ENCODE results near the gene NOL3.
A peak's percentile ranks its signal among the peaks of the same experiment; 100 is the strongest.
"Not testable (repeated sequence)": the region's sequence is repeated elsewhere in the genome, so short reads cannot be mapped to it uniquely, and the experiment has no call there.

NOL3 gene

DNA sequence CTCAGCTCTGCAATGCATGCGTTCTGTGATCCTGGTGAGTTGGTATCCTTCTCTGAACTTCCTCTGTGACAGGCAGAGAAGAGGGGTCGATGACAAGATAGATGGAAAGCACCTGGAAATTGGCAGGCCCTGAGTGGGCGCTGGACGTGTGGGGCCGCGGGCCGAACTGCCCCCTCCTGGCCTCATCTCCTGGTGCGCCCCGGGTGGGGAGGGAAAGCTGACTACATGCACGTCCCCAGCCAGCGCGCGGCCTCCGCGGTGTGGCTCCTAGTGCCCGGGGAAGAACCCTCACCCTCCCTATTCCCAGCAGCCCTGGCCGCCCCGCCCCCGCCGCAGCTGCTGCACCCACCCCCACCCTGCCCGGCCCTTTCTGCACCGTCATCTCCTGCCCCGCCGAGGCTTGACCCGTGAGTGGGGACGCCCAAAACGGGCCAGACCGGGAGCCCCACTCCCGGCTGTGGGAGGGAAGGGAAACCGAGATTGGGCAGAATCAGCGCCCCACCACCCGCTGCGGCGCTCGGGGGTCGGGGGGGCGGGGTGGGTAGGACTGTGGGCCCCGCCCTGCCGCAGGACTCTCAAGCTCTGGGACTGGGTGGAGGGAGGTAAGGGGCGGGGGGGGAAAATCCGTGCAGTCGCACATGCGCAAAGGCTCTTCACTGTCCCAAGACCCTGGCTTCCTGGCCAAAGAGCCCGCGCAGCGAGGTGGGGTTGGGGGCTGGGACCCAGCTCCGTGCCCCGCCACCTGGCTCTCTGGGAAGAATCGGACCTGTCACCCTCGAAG lies at the start of gene NOL3:
NOL3 (plus strand) TSS at position 371 of the 781 bp plus-strand sequence.
- Mint-ChIP-seq H3K27ac (no peak within 1 kb of the TSS), H3K27me3 (ENCODE audit: low read depth, poor library complexity) (peaks cover 90% of the 10 kb centered on the region), H3K9me3 (no peaks in the 10 kb centered on the region), H3K4me1 (peaks cover 40% of the 10 kb centered on the region), H3K4me3 (peak within 1 kb of the TSS; percentile 86), H3K36me3 (ENCODE audit: low read depth) (peaks cover 1% of the 10 kb centered on the region)
- TF ChIP-seq, protein P1, sequence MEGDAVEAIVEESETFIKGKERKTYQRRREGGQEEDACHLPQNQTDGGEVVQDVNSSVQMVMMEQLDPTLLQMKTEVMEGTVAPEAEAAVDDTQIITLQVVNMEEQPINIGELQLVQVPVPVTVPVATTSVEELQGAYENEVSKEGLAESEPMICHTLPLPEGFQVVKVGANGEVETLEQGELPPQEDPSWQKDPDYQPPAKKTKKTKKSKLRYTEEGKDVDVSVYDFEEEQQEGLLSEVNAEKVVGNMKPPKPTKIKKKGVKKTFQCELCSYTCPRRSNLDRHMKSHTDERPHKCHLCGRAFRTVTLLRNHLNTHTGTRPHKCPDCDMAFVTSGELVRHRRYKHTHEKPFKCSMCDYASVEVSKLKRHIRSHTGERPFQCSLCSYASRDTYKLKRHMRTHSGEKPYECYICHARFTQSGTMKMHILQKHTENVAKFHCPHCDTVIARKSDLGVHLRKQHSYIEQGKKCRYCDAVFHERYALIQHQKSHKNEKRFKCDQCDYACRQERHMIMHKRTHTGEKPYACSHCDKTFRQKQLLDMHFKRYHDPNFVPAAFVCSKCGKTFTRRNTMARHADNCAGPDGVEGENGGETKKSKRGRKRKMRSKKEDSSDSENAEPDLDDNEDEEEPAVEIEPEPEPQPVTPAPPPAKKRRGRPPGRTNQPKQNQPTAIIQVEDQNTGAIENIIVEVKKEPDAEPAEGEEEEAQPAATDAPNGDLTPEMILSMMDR (IDR thresholded peaks at IDR 0.05): no peak
- DNase-seq: peak; percentile 80

DNA sequence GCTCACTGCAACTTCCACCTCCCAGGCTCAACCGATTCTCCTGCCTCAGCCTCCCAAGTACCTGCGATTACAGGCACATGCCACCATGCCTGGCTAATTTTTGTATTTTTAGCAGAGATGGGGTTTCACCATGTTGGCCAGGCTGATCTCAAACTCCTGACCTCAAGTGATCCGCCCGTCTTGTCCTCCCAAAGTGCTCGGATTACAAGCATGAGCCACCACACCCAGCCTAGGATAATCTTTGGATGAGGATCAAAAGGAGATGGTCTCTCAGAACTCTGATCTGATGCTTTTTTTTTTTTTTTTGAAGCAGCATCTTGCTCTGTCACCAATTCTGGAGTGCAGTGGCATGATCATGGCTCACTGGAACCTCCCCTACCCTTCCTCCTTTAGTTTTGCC lies 47.5 kb upstream of the NOL3 start:
- peaks cover 42% of the 10 kb centered on the region for H3K36me3 Mint-ChIP-seq (ENCODE audit: low read depth)
- not testable (repeated sequence) for H3K27ac Mint-ChIP-seq; H3K4me3 Mint-ChIP-seq; DNase-seq; H3K4me1 Mint-ChIP-seq; H3K27me3 Mint-ChIP-seq (ENCODE audit: low read depth, poor library complexity); H3K9me3 Mint-ChIP-seq

DNA sequence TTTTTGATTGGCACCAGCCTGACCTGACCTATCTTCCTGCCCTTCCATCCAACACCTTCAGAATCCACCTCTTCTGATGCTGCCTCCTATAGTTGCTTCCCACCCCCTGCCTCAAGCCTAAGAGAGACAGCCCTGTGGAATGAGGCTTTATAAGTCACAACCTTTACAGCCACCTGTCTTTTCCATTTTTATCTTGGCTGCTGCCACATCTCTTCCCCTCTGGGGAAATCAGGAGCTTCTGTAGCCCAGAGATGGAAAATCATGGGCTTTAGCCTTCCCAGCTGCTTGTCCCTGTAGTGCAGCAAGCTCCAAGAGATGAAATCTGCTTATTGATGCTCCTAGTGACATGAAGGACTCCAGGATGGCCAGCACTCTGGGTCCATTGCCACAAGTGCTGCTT lies 41.9 kb upstream of the NOL3 start:
- Mint-ChIP-seq H3K4me3 (no peak overlapping the region), H3K4me1 (no peaks in the 10 kb centered on the region), H3K27ac (peak overlapping the region; percentile 63), H3K27me3 (ENCODE audit: low read depth, poor library complexity) (no peaks in the 10 kb centered on the region), H3K9me3 (no peaks in the 10 kb centered on the region), H3K36me3 (ENCODE audit: low read depth) (peaks cover 35% of the 10 kb centered on the region)
- TF ChIP-seq, protein P1 (IDR thresholded peaks at IDR 0.05): no peak
- DNase-seq: no peak

DNA sequence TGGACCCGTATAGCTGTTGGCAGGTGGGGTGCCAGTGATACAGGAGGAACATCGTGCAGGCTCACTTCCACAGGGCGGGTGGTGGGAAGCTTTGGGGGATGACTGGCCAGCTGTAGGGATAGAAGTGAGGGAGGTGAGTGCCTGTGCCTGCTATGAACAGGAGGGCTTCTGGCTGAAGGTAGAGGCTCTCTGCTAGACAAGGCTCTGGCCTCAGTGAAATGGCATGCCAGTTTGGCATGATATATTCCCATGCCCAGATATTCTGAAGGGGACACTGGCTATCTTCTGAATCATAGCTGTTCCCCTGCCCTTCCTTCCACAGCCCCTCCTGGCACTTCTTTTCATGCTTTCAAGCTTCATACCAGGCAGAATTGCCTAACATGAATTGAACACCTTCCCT lies 41.5 kb upstream of the NOL3 start:
- Mint-ChIP-seq H3K27me3 (ENCODE audit: low read depth, poor library complexity) (no peaks in the 10 kb centered on the region), H3K9me3 (no peaks in the 10 kb centered on the region), H3K36me3 (ENCODE audit: low read depth) (peaks cover 32% of the 10 kb centered on the region), H3K4me3 (no peak overlapping the region), H3K27ac (peak overlapping the region; percentile 63), H3K4me1 (no peaks in the 10 kb centered on the region)
- TF ChIP-seq, protein P1 (IDR thresholded peaks at IDR 0.05): no peak
- no peak for DNase-seq

DNA sequence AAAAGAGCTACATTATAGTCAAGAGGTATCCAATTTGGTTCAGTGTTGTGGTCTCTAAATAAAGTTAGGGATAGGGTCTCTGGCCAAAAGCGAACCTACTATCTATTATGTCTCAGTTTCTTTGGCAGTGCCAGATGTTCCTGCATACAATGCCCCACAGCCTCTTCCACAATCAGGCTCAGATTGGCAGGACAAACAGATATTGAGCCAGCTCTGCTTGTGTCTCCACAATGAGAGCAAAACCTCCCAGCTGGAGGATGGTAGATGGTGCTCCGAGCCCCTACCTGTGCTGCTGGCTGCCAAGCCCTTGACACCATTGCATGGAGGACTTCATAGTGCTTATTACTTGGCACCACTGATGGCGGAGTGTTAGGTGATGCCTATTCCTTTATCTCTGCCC lies 40.9 kb upstream of the NOL3 start:
- Mint-ChIP-seq H3K36me3 (ENCODE audit: low read depth) (peaks cover 33% of the 10 kb centered on the region), H3K27me3 (ENCODE audit: low read depth, poor library complexity) (no peaks in the 10 kb centered on the region), H3K27ac (no peak overlapping the region), H3K9me3 (no peaks in the 10 kb centered on the region), H3K4me3 (no peak overlapping the region), H3K4me1 (no peaks in the 10 kb centered on the region)
- TF ChIP-seq, protein P1 (IDR thresholded peaks at IDR 0.05): no peak
- no peak for DNase-seq

DNA sequence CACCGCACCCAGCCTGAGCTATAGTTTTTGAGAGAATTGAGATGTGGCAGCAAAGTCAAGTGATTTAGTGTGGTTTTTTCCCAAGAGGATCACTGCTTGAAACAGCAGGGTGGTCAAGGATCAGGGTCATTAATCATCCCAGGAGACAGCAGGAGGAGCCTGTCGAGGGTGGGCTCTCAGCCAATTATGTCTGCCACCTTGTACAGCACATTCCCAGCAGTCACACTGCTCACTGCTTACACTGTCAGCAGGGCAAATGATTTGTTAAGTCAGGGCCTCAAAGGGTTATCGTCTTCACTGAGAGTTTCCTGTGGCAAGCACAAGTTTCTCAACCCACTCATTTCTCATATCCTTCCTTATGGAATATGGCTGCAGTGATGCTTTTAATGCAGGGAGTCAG lies 32.7 kb upstream of the NOL3 start:
- Mint-ChIP-seq H3K4me1 (peaks cover 6% of the 10 kb centered on the region), H3K27me3 (ENCODE audit: low read depth, poor library complexity) (no peaks in the 10 kb centered on the region), H3K9me3 (no peaks in the 10 kb centered on the region), H3K27ac (no peak overlapping the region), H3K36me3 (ENCODE audit: low read depth) (peaks cover 77% of the 10 kb centered on the region), H3K4me3 (no peak overlapping the region)
- TF ChIP-seq, protein P1 (IDR thresholded peaks at IDR 0.05): no peak
- DNase-seq: peak; percentile 42
